Gastroesophageal sphincter (tissue), 3 donors: ENCODE data around the gene PPP4R3A.

Experiments used
- CTCF ChIP-seq, 4 experiments: fragments of 200-600 bp in 2 of 4; fragments of 450-650 bp in 2 of 4; sonication (generic) in 1 of 4; IDR thresholded peaks; one replicate each; pipeline ENCODE4 v1.5.1; 2017 to 2019; ENCODE audit warnings: antibody characterized with exemption in 4 of 4, mild to moderate bottlenecking in 2 of 4, moderate library complexity in 2 of 4
- EP300 ChIP-seq: sonication (generic); formaldehyde crosslinking; IDR thresholded peaks from one replicate; pipeline ENCODE4 v1.6.1; 2017; ENCODE audit warnings: antibody characterized with exemption, mild to moderate bottlenecking
- POLR2A ChIP-seq, 2 donors: fragments of 450-650 bp; IDR thresholded peaks; one replicate each; pipeline ENCODE4 v1.6.1; 2017; ENCODE audit warnings: antibody characterized with exemption in 2 of 2, mild to moderate bottlenecking in 2 of 2, moderate library complexity in 1 of 2
- POLR2AphosphoS5 ChIP-seq: sonication (generic); formaldehyde crosslinking; IDR thresholded peaks from one replicate; pipeline ENCODE4 v1.6.1; 2017; ENCODE audit warnings: antibody characterized with exemption

- TF ChIP-seq POLR2A (IDR thresholded peaks at IDR 0.05) (no peak), CTCF (IDR thresholded peaks at IDR 0.05) (no peak), POLR2AphosphoS5 (no peak), EP300 (no peak)
These were observed 25.9 kb downstream of the PPP4R3A start for GRCh38 chr14:91484186-91484585.
